ENCODE results near the gene LAMA2. TPM values are rescaled to one million over a fixed set of nuclear protein-coding genes. Genes with fewer than 3 reads are reported as not detected.

The LAMA2 gene
- total and polyA plus RNA-seq, 2 of the 13 experiments (the other 11 are each of a cell fraction or from before 2014, with no cell fraction given) = 0.11 to 0.28 TPM

DNA sequence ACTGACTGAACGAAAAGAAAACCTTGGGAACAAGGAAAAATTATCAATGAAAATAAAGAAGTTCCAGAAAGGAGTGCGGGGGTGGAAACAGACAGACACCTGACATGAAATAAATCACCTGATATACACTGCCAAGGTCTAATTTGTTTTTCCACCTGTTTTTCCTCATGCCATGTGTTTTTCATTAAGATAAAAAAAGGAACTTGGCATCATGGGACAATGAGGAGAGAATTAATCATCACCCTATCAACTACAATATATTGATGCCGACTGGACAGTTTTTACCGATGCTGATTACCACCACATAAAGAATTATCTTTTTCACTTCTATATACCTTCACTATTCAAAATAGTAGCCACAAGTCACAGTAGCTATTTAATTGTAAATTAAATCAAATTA is 593.9 kb downstream of the LAMA2 start (continued):
- TF ChIP-seq CEBPZ (IDR thresholded peaks at IDR 0.05; ENCODE audit: low read length) (no peak), MAFK (conservative IDR thresholded peaks at IDR 0.05 in 1 of 2, IDR thresholded peaks at IDR 0.05 in 1 of 2; ENCODE audit: low read length in 2 of 2) (peak; percentile 65 to 79)

GRCh38 chr6:129478379-129478778 is 595.4 kb downstream of the LAMA2 start:
- DNase-seq (ENCODE audit: low spot score) (no peak), ATAC-seq (no peak), FAIRE-seq (no peak)
- Histone ChIP-seq H3K4me3 (replicated peaks in 1 of 3; ENCODE audit: insufficient read depth in 1 of 3, low read depth in 2 of 3, low read length in 3 of 3) (no peak overlapping the region), H4K20me1 (ENCODE audit: insufficient read depth, low read length) (no peaks in the 10 kb centered on the region), H3K36me3 (replicated peaks in 1 of 2; ENCODE audit: control insufficient read depth in 1 of 2, insufficient read depth in 2 of 2, low read length in 2 of 2) (no peaks in the 10 kb centered on the region), H3K4me1 (ENCODE audit: insufficient read depth, low read length) (peaks cover 6% of the 10 kb centered on the region), H3K27me3 (ENCODE audit: control insufficient read depth in 1 of 2, insufficient read depth in 2 of 2, low read length in 2 of 2) (no peaks in the 10 kb centered on the region), H3K79me2 (ENCODE audit: insufficient read depth, low read length) (no peaks in the 10 kb centered on the region), H3K27ac (ENCODE audit: extremely low read length, insufficient read depth, low read length) (no peak overlapping the region), H2AFZ (ENCODE audit: low read length) (no peak overlapping the region), H3K9ac (ENCODE audit: insufficient read depth, low read depth, low read length) (no peak overlapping the region), H3K9me3 (ENCODE audit: low read length) (no peaks in the 10 kb centered on the region), H3K4me2 (ENCODE audit: low read depth, low read length) (no peak overlapping the region)
- no TSS peak for BruUV-seq (replicated peaks)
- WGBS (ENCODE audit: low lambda C conversion rate) = 44% methylated on average over 4 of the region's 4 CpGs
- in situ Hi-C loops (cut with HindIII; ENCODE audit: extremely low pct_ligation_motif_present, low pct_unique_long_range_greater_than_20kb) (loop anchor here (25.0 kb wide), 1 partner anchor 459 kb away; no protein-coding TSS in a partner anchor), intact Hi-C loops (cut with micrococcal nuclease; ENCODE audit: unreplicated experiment) (no loop called here)
- POLR2A ChIA-PET = no interaction called here
- no peak for TF ChIP-seq KLF15 (CRISPR knock-in tag; IDR thresholded peaks at IDR 0.05; ENCODE audit: borderline replicate concordance)
- TF ChIP-seq, protein P1, sequence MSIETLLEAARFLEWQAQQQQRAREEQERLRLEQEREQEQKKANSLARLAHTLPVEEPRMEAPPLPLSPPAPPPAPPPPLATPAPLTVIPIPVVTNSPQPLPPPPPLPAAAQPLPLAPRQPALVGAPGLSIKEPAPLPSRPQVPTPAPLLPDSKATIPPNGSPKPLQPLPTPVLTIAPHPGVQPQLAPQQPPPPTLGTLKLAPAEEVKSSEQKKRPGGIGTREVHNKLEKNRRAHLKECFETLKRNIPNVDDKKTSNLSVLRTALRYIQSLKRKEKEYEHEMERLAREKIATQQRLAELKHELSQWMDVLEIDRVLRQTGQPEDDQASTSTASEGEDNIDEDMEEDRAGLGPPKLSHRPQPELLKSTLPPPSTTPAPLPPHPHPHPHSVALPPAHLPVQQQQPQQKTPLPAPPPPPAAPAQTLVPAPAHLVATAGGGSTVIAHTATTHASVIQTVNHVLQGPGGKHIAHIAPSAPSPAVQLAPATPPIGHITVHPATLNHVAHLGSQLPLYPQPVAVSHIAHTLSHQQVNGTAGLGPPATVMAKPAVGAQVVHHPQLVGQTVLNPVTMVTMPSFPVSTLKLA (IDR thresholded peaks at IDR 0.05) = peak; percentile 91
- CTCF ChIA-PET (ENCODE audit: low intra/inter-chr PET ratio, low total read pairs) = no interaction called here

Measured in HepG2 (cell line).